Neural progenitor cell (in vitro differentiated cells): ENCODE results near the gene OR2V2. TPM values are rescaled to one million over a fixed set of nuclear protein-coding genes. Genes with fewer than 3 reads are reported as not detected.

Experiments
- DNase-seq: peaks from one replicate; pipeline ENCODE4 v3.0.0-alpha.2; 2016; ENCODE audit warnings: low spot score
- H2AFZ ChIP-seq: fragments of 200-600 bp; sonication (generic); replicated peaks from 2 replicates; pipeline ENCODE4 v1.6.1; 2016; ENCODE audit warnings: antibody characterized with exemption
- H3F3A ChIP-seq: fragments of 200-600 bp; sonication (generic); 2 replicates; pipeline ENCODE4 v1.6.1; 2016; ENCODE audit warnings: antibody characterized with exemption, low read depth
- H3K27ac ChIP-seq: fragments of 200-600 bp; sonication (generic); 2 replicates; pipeline ENCODE4 v1.5.1; 2016; ENCODE audit warnings: mild to moderate bottlenecking
- H3K27me3 ChIP-seq: fragments of 200-600 bp; sonication (generic); 2 replicates; pipeline ENCODE4 v1.6.1; 2016; ENCODE audit warnings: mild to moderate bottlenecking, moderate library complexity
- H3K36me3 ChIP-seq: fragments of 200-600 bp; sonication (generic); 2 replicates; pipeline ENCODE4 v1.5.1; 2016
- H3K4me1 ChIP-seq: fragments of 200-600 bp; sonication (generic); 2 replicates; pipeline ENCODE4 v1.6.1; 2016; ENCODE audit warnings: mixed run types
- H3K4me2 ChIP-seq: fragments of 200-600 bp; sonication (generic); 2 replicates; pipeline ENCODE4 v1.6.1; 2016
- H3K4me3 ChIP-seq: fragments of 200-600 bp; sonication (generic); 2 replicates; pipeline ENCODE4 v1.5.1; 2016
- H3K79me2 ChIP-seq: fragments of 200-600 bp; sonication (generic); 2 replicates; pipeline ENCODE4 v1.6.1; 2016; ENCODE audit warnings: low read depth
- H3K9ac ChIP-seq: fragments of 200-600 bp; sonication (generic); 2 replicates; pipeline ENCODE4 v1.6.1; 2016
- H3K9me3 ChIP-seq: fragments of 200-600 bp; sonication (generic); 2 replicates; pipeline ENCODE4 v1.5.1; 2016; ENCODE audit warnings: low read depth
- H4K20me1 ChIP-seq: fragments of 200-600 bp; sonication (generic); 2 replicates; pipeline ENCODE4 v1.6.1; 2016; ENCODE audit warnings: low read depth
- H3K27ac Mint-ChIP-seq: 3 replicates; pipeline ENCODE4 v1.8.0; 2021; ENCODE audit warnings: mixed read lengths
- H3K27me3 Mint-ChIP-seq: 2 replicates; pipeline ENCODE4 v1.8.0; 2022; ENCODE audit warnings: low read depth, mild to moderate bottlenecking, inconsistent platforms, moderate library complexity, mixed read lengths; ENCODE audit not compliant: insufficient read depth
- H3K36me3 Mint-ChIP-seq: 3 replicates; pipeline ENCODE4 v1.8.0; 2021; ENCODE audit warnings: mixed read lengths
- H3K4me1 Mint-ChIP-seq: 3 replicates; pipeline ENCODE4 v1.8.0; 2021; ENCODE audit warnings: mixed read lengths
- H3K4me3 Mint-ChIP-seq: 3 replicates; pipeline ENCODE4 v1.8.0; 2021; ENCODE audit warnings: mild to moderate bottlenecking, moderate library complexity, mixed read lengths
- H3K9me3 Mint-ChIP-seq: 3 replicates; pipeline ENCODE4 v1.8.0; 2020; ENCODE audit warnings: mixed read lengths
- CTCF ChIP-seq: fragments of 200-600 bp; sonication (generic); IDR thresholded peaks from 2 replicates; pipeline ENCODE4 v1.5.1; 2017; ENCODE audit warnings: antibody characterized with exemption, mild to moderate bottlenecking
- EZH2 ChIP-seq: fragments of 200-600 bp; sonication (generic); IDR thresholded peaks from 2 replicates; pipeline ENCODE4 v1.6.1; 2017; ENCODE audit warnings: antibody characterized with exemption, mild to moderate bottlenecking, moderate library complexity
- EZH2phosphoT487 ChIP-seq: fragments of 200-600 bp; sonication (generic); IDR thresholded peaks from 2 replicates; pipeline ENCODE4 v1.6.1; 2017; ENCODE audit warnings: antibody characterized with exemption
- total RNA-seq: library from RNA; depleted of rRNA; stranded (reverse); fragments of >200 nt; gene quantifications from 2 replicates; pipeline ENCODE4 v1.2.3, GENCODE V29; 2015; ENCODE audit warnings: low replicate concordance

Gene OR2V2
- total RNA-seq, 1 donor from 2014 or later, result not detected

GRCh38 chr5:181138258-181138657 is 9.1 kb upstream of the OR2V2 start:
- H3K9me3 ChIP-seq, result no peaks in the 10 kb centered on the region
- no peak overlapping the region for H3K27ac ChIP-seq
- H3K4me1 ChIP-seq, result no peaks in the 10 kb centered on the region
- no peak overlapping the region for H3K4me2 ChIP-seq
- H3K9ac ChIP-seq, result no peak overlapping the region
- no peak overlapping the region for H2AFZ ChIP-seq
- H3K4me3 Mint-ChIP-seq, result no peak overlapping the region
- no peak overlapping the region for H3K4me3 ChIP-seq
- TF ChIP-seq CTCF, result no peak
- TF ChIP-seq EZH2, result no peak
- no peak for TF ChIP-seq EZH2phosphoT487
- no peaks in the 10 kb centered on the region for H4K20me1 ChIP-seq
- H3K27me3 Mint-ChIP-seq, result peaks cover 12% of the 10 kb centered on the region
- H3K4me1 Mint-ChIP-seq, result no peaks in the 10 kb centered on the region
- H3K36me3 ChIP-seq, result no peaks in the 10 kb centered on the region
- H3K27me3 ChIP-seq, result peaks cover 19% of the 10 kb centered on the region
- no peak for DNase-seq
- H3K36me3 Mint-ChIP-seq, result no peaks in the 10 kb centered on the region
- no peaks in the 10 kb centered on the region for H3K79me2 ChIP-seq
- H3K9me3 Mint-ChIP-seq, result peaks cover 15% of the 10 kb centered on the region
- no peak overlapping the region for H3K27ac Mint-ChIP-seq
- no peaks in the 10 kb centered on the region for H3F3A ChIP-seq

GRCh38 chr5:181140766-181141165 is 6.6 kb upstream of the OR2V2 start:
- no peak for TF ChIP-seq EZH2phosphoT487
- TF ChIP-seq CTCF, result no peak
- TF ChIP-seq EZH2, result no peak
- no peak overlapping the region for H3K4me3 Mint-ChIP-seq
- Histone ChIP-seq H3K4me3 (no peak overlapping the region), H3K79me2 (no peaks in the 10 kb centered on the region), H3K36me3 (no peaks in the 10 kb centered on the region), H3K9me3 (no peaks in the 10 kb centered on the region), H3F3A (no peaks in the 10 kb centered on the region), H3K4me2 (no peak overlapping the region), H3K9ac (no peak overlapping the region), H3K4me1 (no peaks in the 10 kb centered on the region), H3K27me3 (peaks cover 22% of the 10 kb centered on the region), H4K20me1 (no peaks in the 10 kb centered on the region), H3K27ac (no peak overlapping the region), H2AFZ (no peak overlapping the region)
- H3K27me3 Mint-ChIP-seq, result peaks cover 7% of the 10 kb centered on the region
- peaks cover 15% of the 10 kb centered on the region for H3K9me3 Mint-ChIP-seq
- no peaks in the 10 kb centered on the region for H3K4me1 Mint-ChIP-seq
- H3K36me3 Mint-ChIP-seq, result no peaks in the 10 kb centered on the region
- DNase-seq, result no peak
- no peak overlapping the region for H3K27ac Mint-ChIP-seq

GRCh38 chr5:181142054-181142453 is 5.3 kb upstream of the OR2V2 start:
- TF ChIP-seq CTCF (no peak), EZH2 (no peak), EZH2phosphoT487 (no peak)
- H3F3A ChIP-seq, result no peaks in the 10 kb centered on the region
- no peaks in the 10 kb centered on the region for H4K20me1 ChIP-seq
- Mint-ChIP-seq H3K4me1 (no peaks in the 10 kb centered on the region), H3K27ac (no peak overlapping the region), H3K9me3 (peaks cover 17% of the 10 kb centered on the region), H3K27me3 (peaks cover 8% of the 10 kb centered on the region), H3K4me3 (no peak overlapping the region), H3K36me3 (no peaks in the 10 kb centered on the region)
- H3K9me3 ChIP-seq, result no peaks in the 10 kb centered on the region
- H3K9ac ChIP-seq, result no peak overlapping the region
- no peak overlapping the region for H3K4me3 ChIP-seq
- no peaks in the 10 kb centered on the region for H3K4me1 ChIP-seq
- H3K36me3 ChIP-seq, result no peaks in the 10 kb centered on the region
- no peak overlapping the region for H2AFZ ChIP-seq
- peaks cover 22% of the 10 kb centered on the region for H3K27me3 ChIP-seq
- H3K27ac ChIP-seq, result no peak overlapping the region
- H3K4me2 ChIP-seq, result no peak overlapping the region
- DNase-seq, result no peak
- no peaks in the 10 kb centered on the region for H3K79me2 ChIP-seq

GRCh38 chr5:181145133-181145532 is 2.3 kb upstream of the OR2V2 start:
- H3K9me3 Mint-ChIP-seq, result peaks cover 10% of the 10 kb centered on the region
- Histone ChIP-seq H3K9me3 (no peaks in the 10 kb centered on the region), H3F3A (no peaks in the 10 kb centered on the region), H3K9ac (no peak overlapping the region), H3K36me3 (no peaks in the 10 kb centered on the region), H3K4me1 (no peaks in the 10 kb centered on the region), H3K79me2 (no peaks in the 10 kb centered on the region), H3K4me3 (no peak overlapping the region), H3K4me2 (no peak overlapping the region), H3K27ac (no peak overlapping the region), H3K27me3 (peaks cover 21% of the 10 kb centered on the region), H4K20me1 (no peaks in the 10 kb centered on the region), H2AFZ (no peak overlapping the region)
- H3K27ac Mint-ChIP-seq, result no peak overlapping the region
- H3K27me3 Mint-ChIP-seq, result peaks cover 7% of the 10 kb centered on the region
- TF ChIP-seq EZH2 (no peak), EZH2phosphoT487 (no peak), CTCF (no peak)
- H3K4me3 Mint-ChIP-seq, result no peak overlapping the region
- H3K36me3 Mint-ChIP-seq, result no peaks in the 10 kb centered on the region
- no peaks in the 10 kb centered on the region for H3K4me1 Mint-ChIP-seq
- DNase-seq, result no peak
